ENCODE data around the gene ETAA1.

ETAA1 gene

DNA sequence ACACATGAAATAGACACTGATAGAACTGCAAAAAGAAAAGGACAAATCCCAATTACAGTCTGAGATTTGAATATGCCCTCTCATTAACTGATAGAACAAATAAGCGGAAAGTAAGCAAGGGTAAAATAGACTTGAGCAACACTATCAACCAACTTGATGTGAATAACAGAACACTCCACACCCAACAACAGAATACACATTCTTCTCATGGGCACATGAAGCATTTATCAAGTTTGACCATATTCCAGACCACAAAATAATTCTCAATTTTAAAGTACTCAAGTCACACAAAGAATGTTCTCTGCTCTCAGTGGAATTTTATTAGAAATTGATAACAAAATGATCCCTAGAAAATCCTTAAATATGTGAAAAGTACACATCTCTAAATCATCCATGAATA lies 19.0 kb downstream of the ETAA1 start:
- no peak overlapping the region for H3K4me3 ChIP-seq (replicated peaks; ENCODE audit: low read depth, low read length)
- DNase-seq (ENCODE audit: low read depth): peak; percentile 20
- TF ChIP-seq, protein P1, sequence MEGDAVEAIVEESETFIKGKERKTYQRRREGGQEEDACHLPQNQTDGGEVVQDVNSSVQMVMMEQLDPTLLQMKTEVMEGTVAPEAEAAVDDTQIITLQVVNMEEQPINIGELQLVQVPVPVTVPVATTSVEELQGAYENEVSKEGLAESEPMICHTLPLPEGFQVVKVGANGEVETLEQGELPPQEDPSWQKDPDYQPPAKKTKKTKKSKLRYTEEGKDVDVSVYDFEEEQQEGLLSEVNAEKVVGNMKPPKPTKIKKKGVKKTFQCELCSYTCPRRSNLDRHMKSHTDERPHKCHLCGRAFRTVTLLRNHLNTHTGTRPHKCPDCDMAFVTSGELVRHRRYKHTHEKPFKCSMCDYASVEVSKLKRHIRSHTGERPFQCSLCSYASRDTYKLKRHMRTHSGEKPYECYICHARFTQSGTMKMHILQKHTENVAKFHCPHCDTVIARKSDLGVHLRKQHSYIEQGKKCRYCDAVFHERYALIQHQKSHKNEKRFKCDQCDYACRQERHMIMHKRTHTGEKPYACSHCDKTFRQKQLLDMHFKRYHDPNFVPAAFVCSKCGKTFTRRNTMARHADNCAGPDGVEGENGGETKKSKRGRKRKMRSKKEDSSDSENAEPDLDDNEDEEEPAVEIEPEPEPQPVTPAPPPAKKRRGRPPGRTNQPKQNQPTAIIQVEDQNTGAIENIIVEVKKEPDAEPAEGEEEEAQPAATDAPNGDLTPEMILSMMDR (IDR thresholded peaks at IDR 0.05; ENCODE audit: low read length, missing control alignments): no peak

DNA sequence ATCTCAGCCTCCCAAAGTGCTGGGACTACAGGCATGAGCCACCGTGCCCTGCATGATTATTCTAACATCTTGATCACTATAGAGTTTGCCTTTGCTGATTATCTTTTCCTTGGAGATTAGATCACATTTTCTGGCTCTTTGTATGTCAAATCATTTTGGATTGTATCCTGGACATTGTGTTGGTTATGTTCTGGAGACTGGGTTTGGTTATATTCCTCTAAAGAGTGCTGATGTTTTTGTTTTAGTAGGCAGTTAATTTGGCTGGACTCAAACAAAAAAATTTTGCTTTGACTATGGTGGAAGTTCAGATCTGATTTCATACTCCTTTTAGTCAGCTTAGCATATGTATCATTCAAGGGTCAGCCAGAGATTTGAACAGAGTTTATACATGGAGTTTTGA lies 26.4 kb downstream of the ETAA1 start:
- TF ChIP-seq, protein P1 (IDR thresholded peaks at IDR 0.05; ENCODE audit: low read length, missing control alignments): no peak
- no peak for DNase-seq (ENCODE audit: low read depth)
- H3K4me3 ChIP-seq (replicated peaks; ENCODE audit: low read depth, low read length): no peak overlapping the region

DNA sequence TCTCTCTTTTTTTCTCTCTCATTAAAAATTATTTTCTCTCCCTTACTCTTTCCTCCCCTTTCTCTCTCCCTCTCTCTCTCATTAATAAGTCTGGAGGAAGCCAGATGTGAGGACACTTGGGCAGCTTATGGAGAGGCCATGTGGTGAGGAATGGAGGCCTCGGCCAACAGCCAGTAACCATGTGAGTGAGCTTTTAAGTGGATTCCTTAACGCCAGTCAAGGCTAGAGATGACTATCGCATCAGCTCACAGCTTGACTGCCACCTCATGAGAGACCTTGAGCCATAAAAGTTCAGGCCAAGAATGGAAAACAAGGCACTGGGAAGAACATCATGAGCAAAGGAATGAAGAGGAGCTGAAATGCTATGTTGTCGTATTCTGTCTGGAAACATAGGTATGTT lies 39.1 kb downstream of the ETAA1 start:
- DNase-seq (ENCODE audit: low read depth): no peak
- TF ChIP-seq, protein P1 (IDR thresholded peaks at IDR 0.05; ENCODE audit: low read length, missing control alignments): no peak
- no peak overlapping the region for H3K4me3 ChIP-seq (replicated peaks; ENCODE audit: low read depth, low read length)

DNA sequence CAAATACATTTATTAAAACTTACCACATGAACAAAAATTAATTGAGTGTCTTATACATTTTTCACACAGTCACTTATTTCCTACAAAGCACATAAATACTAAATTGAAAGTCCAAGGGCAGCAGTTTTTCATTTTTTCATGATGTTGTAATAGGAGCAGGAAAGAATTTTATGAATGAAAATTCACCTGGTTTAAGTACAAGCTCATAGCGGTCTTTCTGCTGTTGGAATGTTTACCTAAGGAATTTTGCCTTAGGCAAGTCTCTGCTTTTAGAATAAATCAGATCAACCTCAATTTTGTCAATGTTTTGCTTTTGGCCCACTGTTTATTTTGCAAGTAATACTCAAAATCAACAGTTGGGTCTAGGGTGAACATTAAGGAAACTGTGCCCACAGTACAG lies 40.0 kb downstream of the ETAA1 start:
- H3K4me3 ChIP-seq (replicated peaks; ENCODE audit: low read depth, low read length): no peak overlapping the region
- no peak for DNase-seq (ENCODE audit: low read depth)
- TF ChIP-seq, protein P1 (IDR thresholded peaks at IDR 0.05; ENCODE audit: low read length, missing control alignments): no peak

DNA sequence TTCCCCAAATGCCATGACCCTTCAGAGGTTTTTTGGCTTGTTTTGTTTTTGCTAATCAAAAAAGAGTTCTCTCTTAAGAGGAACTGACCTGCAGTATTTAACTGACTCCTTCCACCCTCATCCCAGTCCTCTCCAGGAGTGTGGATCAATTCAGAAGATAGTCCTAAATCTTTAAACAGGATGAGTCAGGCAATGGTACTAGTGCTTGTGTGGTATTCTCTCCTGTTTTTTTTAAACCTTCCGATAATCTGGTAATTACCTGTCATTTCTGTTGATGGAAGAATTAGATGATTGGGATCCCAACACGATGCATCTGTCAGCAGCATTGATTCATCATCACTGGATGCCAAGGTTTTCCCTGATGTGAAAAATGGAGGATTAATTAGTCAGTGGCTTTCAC lies 41.2 kb downstream of the ETAA1 start:
- no peak for DNase-seq (ENCODE audit: low read depth)
- TF ChIP-seq, protein P1 (IDR thresholded peaks at IDR 0.05; ENCODE audit: low read length, missing control alignments): no peak
- H3K4me3 ChIP-seq (replicated peaks; ENCODE audit: low read depth, low read length): no peak overlapping the region

DNA sequence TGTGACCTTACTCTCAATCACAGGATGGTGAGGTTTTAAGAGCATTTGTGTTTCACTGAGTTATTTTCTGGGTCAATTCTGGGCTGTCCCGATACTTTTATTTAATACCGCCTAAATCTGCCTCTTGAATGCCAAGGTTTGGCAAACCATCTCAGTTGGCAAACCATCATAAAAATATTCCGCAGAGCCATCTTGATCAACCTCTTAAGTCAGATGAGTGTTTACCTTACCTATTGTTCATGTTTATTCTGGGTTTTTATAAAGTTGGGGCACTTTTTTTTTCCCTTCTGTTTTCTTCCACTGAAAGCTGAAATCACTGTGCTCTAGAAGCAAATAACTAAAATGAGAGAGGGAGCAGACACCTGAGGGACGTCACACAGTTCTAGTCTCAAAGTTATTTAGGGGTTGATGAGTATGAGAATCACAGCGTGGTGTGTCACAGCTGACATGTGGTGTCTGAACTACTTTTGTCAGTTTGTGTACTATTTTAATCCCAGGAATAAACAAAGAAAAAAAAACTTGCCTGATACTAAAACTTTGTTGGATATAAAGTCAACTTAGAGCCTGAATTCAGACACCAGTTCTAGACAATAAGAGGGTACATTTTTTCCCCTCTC lies 48.6 kb downstream of the ETAA1 start:
- TF ChIP-seq, protein P1 (IDR thresholded peaks at IDR 0.05; ENCODE audit: low read length, missing control alignments): no peak
- DNase-seq (ENCODE audit: low read depth): no peak
- no peak overlapping the region for H3K4me3 ChIP-seq (replicated peaks; ENCODE audit: low read depth, low read length)

DNA sequence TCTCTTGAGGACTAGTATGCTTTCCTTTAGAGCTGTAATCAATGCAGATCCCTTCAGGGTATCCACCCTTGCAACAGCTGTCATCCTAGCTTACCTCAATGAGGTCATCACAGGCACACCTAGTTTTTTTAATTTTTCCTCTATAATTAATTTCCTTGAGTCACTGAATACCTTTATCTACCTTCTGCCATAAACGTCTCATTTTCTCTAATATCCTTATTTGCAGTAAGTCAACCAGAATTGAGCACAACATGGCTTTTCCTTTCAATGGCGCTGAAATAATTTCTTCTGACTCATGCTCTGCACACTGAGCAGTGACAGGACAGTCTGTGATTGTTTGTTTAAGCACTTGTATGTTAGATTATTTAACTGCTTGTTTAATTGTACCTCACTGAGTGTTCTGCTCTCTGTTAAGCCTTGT lies 49.4 kb downstream of the ETAA1 start:
- peak; percentile 29 for DNase-seq (ENCODE audit: low read depth)
- no peak overlapping the region for H3K4me3 ChIP-seq (replicated peaks; ENCODE audit: low read depth, low read length)
- TF ChIP-seq, protein P1 (IDR thresholded peaks at IDR 0.05; ENCODE audit: low read length, missing control alignments): no peak
